Stimulated activated CD4-positive, alpha-beta T cell treated with anti-CD3 and anti-CD28 coated beads, Interleukin-15, amount 100 ng/mL, for 1 hour (primary cell): ENCODE measurements around the gene ZNF580.

ENCODE experiments used
- DNase-seq, 2 donors: peaks; one replicate each; pipeline ENCODE4 v3.0.0-alpha.2; 2020; ENCODE audit warnings: low read depth in 1 of 2, low spot score in 1 of 2

The ZNF580 gene

GRCh38 chr19:55605637-55606470, 34.9 kb upstream of the ZNF580 start, which contains the start of gene ZNF865:
Gene ZNF865, plus strand, starts transcription at chr19:55605647. Its CDS starts 7,972 bp downstream, at chr19:55613619.
- peak; percentile 44 to 46 for DNase-seq

DNA sequence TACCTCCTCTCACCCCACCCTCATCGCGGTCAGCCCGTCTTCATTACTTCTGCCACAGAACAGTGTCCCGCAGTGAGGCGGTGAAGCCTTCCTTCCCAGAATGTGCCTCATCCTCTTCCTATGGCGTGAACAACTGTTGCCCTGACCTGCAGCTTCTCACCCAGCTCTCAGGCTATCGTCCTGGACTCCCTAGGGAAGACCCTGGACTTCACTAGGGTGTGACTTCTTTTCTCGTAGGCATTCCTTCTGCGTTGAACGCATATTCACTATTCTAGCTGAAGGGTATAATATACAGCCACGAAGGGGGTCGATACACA, 34.4 kb upstream of the ZNF580 start:
- no peak for DNase-seq

- no peak for DNase-seq
Measured at GRCh38 chr19:55606817-55607216, 34.0 kb upstream of the ZNF580 start.

DNA sequence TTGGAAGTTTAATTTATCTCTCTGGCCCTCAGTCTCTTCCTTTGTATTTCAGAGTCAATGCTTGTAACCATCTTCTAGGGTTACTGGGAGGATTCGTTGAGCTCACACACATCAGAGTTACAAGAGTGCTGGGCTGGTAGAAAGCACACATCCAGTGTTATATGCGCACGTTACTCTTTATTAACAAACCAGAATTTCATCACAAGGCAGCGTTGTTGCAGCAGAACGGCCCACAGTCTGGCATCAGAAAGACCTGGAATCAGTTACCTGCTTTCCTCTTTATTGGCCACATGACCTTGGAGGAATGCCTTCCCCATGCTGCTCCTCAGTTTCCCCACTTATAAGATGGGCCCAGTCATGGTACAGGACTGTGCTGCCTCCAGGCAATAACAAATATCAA, 31.5 kb upstream of the ZNF580 start:
- no peak for DNase-seq

DNA sequence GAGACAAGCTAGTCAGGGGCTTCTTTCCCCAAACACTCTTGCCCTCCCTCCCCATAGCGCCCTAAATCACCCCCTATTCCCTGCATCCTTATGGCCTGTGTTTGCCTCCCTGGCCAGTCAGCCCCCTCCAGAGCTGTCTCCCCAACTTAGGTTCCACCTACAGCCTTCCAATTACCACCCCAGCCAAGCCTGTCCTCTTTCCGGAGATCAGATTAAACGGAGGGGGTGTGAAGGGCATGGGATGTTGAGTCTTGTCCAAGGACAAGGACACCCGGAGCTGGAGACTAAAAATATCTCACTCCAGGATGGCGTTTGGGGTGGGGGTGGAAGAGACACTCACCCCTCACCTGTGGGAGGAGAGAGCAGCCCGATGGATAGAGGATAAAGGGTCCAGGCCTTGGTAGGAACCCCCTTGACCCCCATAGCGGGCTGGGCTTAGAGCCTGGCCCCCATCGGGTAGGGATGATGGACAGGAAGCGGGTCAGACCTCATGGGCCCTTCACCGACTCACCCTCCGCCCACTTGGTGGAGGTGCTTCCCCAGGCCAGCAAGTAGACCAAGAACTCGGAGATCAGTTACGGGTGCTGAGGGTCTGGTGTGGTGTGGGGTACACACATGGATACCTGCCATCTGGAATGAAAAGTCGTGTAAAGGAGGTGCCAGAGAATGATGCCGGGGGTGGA, 29.4 kb upstream of the ZNF580 start:
- no peak for DNase-seq

- no peak for DNase-seq
Measured at GRCh38 chr19:55611983-55612645, 28.7 kb upstream of the ZNF580 start.

GRCh38 chr19:55613396-55613795, 27.4 kb upstream of the ZNF580 start:
- no peak for DNase-seq

GRCh38 chr19:55613930-55614710, 26.7 kb upstream of the ZNF580 start:
- no peak for DNase-seq

- DNase-seq: no peak
Measured at GRCh38 chr19:55614711-55615542, 25.9 kb upstream of the ZNF580 start.

DNA sequence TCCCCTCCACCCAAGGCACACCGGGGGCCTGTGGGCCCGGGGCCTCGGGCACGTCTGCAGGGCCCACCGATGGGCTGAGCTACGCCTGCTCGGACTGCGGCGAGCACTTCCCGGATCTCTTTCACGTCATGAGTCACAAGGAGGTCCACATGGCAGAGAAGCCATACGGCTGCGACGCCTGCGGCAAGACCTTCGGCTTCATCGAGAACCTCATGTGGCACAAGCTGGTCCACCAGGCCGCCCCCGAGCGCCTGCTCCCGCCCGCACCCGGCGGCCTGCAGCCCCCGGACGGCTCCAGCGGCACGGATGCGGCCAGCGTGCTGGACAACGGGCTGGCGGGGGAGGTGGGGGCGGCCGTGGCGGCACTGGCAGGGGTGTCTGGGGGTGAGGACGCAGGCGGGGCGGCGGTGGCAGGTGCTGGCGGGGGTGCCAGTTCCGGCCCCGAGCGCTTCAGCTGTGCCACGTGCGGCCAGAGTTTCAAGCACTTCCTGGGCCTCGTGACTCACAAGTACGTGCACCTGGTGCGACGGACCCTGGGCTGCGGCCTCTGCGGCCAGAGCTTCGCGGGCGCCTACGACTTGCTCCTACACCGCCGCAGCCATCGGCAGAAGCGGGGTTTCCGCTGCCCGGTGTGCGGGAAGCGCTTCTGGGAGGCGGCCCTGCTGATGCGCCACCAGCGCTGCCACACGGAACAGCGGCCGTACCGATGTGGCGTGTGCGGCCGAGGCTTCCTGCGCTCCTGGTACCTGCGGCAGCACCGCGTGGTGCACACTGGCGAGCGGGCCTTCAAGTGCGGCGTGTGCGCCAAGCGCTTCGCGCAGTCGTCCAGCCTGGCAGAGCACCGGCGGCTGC, 25.0 kb upstream of the ZNF580 start:
- DNase-seq: no peak

- no peak for DNase-seq
Measured at GRCh38 chr19:55616395-55616875, 24.4 kb upstream of the ZNF580 start.

- no peak for DNase-seq
Measured at GRCh38 chr19:55617426-55617825, 23.4 kb upstream of the ZNF580 start.

- DNase-seq: no peak
Measured at GRCh38 chr19:55618426-55618825, 22.4 kb upstream of the ZNF580 start.

DNA sequence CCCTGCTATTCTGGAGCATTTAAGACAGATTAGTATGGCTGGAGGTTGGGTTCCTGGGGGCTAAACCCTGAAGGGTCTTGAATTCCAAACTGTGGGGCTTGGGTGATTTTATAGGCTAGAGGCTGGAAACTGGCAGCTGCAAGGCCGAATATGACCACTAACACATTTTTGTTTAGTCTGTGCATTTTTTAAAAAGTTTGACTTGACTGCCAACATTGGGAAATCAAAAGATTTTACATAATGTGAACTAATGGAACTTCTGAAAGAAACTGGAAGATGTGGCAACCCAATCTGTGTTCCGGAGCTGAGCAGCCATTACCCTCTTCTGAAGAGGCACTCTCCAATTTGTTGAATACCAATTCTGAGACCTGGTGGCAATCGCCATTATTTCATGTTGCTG, 21.5 kb upstream of the ZNF580 start:
- DNase-seq: no peak

DNA sequence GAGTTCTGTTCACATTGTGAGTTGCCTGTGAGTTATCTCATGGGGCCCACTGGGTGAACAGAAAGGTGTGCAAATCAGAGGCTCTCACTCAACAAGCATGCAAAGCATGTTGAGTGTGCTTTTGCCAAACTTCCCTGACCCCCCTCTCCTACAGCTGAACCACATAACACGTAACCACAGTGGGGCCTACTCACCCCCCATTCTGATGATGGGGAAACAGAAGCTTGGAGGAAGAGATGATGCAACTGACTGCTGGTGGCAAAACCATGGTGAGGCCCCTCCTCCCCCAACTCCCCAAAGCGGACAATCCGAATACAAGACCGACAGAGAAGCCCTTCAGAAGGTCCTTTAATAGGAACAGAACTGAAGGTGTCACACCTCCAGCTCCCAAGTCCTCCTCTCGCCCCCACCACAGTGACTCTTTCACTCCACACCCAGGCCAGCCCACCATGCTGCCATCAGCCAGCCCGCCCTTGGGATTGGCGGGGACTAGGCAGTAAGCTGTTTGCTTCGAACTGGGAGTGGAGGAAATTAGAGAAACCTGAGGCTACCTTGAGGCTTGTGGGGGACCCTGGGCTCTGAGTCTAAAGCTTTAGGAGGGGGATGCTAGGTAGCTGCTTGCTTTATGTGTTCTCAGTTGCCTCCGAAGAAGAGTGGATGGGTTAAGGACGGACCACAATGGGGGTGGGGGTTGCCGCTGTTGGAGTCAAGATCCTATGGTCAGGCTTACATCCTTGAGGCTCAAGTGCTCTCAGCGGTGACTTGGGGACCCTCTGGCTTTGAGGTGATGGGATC, 20.2 kb upstream of the ZNF580 start:
- DNase-seq: no peak

DNA sequence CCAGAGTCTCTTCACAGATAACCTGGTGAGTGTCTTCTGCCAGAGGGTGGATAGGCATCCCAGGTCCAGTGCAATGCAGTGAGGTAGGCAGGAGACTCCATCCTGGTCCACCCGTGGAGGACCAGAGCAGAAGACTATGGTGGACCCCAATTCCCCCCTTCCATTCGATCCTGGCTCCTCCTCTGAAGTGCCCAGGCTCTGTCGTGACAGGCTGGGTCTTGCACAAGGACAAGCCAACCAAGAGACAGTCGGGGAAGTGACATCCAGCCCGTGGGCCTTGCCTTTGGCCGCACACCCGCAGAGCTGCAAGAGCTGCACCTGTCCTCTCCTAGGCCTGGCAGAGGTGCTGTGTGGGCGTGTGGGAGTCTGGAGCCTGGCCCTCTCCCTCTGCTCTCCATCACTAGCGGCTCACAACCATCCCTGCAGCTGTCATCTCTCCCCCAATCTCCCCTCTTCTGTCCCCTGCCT, 19.6 kb upstream of the ZNF580 start:
- no peak for DNase-seq

DNA sequence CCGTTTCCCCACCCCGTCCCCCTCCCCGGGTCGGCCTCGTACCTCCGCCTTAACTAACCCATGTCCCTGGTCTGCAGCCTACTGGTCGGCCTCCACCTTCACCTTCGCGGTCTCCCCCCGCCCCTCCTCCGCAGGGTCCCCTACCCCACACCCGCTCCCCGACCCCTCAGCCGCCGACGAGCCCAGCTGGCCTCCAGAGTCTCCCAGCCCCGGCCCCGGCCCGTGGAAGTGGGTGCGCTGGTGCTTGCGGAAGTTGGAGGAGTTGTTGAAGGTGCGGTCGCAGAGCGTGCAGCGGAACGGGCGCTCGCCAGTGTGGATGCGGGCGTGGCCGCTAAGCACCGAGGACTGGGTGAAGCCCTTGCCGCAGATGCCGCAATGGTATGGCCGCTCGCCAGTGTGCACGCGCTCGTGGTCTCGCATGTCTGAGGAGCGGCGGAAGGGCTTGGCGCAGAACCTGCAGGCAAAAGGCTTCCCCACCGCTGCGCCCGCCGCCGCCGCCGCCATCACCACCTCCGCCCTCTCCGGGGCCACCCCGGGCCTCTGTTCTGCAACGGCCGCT, 19.1 kb upstream of the ZNF580 start:
- DNase-seq: no peak
